Measurements from ENCODE around the gene MGA. TPM values are rescaled to one million over a fixed set of nuclear protein-coding genes. Genes with fewer than 3 reads are reported as not detected.
A peak's percentile ranks its signal among the peaks of the same experiment; 100 is the strongest.
"Not testable (repeated sequence)": the region's sequence is repeated elsewhere in the genome, so short reads cannot be mapped to it uniquely, and the experiment has no call there.

The MGA gene
- total and polyA plus RNA-seq, 9 donors: 11.0 to 57.8 (median 20.4) TPM

- Histone ChIP-seq H3K9me3 (replicated peaks; ENCODE audit: control insufficient read depth, low read depth, low read length) (no peaks in the 10 kb centered on the region), H3K36me3 (ENCODE audit: control insufficient read depth, insufficient read depth, low read length) (peaks cover 15% of the 10 kb centered on the region), H3K27me3 (ENCODE audit: control insufficient read depth, insufficient read depth, low read length) (no peaks in the 10 kb centered on the region), H3K27ac (ENCODE audit: low read length) (no peak overlapping the region), H3K4me1 (ENCODE audit: control insufficient read depth, insufficient read depth, low read length) (no peaks in the 10 kb centered on the region), H3K4me3 (ENCODE audit: low read length) (no peak overlapping the region)
- no peak for DNase-seq
- 95% methylated on average over 2 of the region's 2 CpGs for WGBS (ENCODE audit: insufficient coverage)
These were observed 38.6 kb downstream of the MGA start for GRCh38 chr15:41698779-41699178.

- Histone ChIP-seq H3K4me1 (ENCODE audit: control insufficient read depth, insufficient read depth, low read length) (no peaks in the 10 kb centered on the region), H3K27ac (ENCODE audit: low read length) (no peak overlapping the region), H3K36me3 (ENCODE audit: control insufficient read depth, insufficient read depth, low read length) (peaks cover 13% of the 10 kb centered on the region), H3K27me3 (ENCODE audit: control insufficient read depth, insufficient read depth, low read length) (no peaks in the 10 kb centered on the region), H3K9me3 (replicated peaks; ENCODE audit: control insufficient read depth, low read depth, low read length) (no peaks in the 10 kb centered on the region), H3K4me3 (ENCODE audit: low read length) (no peak overlapping the region)
- no peak for DNase-seq
These were observed 42.9 kb downstream of the MGA start for GRCh38 chr15:41703120-41703519.

GRCh38 chr15:41713047-41713446 is 52.8 kb downstream of the MGA start:
- peaks cover 26% of the 10 kb centered on the region for H3K36me3 ChIP-seq (ENCODE audit: control insufficient read depth, insufficient read depth, low read length)
- H3K4me1 ChIP-seq (ENCODE audit: control insufficient read depth, insufficient read depth, low read length): no peaks in the 10 kb centered on the region
- H3K4me3 ChIP-seq (ENCODE audit: low read length): no peak overlapping the region
- no peaks in the 10 kb centered on the region for H3K9me3 ChIP-seq (replicated peaks; ENCODE audit: control insufficient read depth, low read depth, low read length)
- 70% methylated on average over 1 of the region's 6 CpGs for WGBS (ENCODE audit: insufficient coverage)
- DNase-seq: peak; percentile 18
- H3K27me3 ChIP-seq (ENCODE audit: control insufficient read depth, insufficient read depth, low read length): no peaks in the 10 kb centered on the region
- no peak overlapping the region for H3K27ac ChIP-seq (ENCODE audit: low read length)

- DNase-seq: no peak
- peaks cover 20% of the 10 kb centered on the region for H3K36me3 ChIP-seq (ENCODE audit: control insufficient read depth, insufficient read depth, low read length)
- no peaks in the 10 kb centered on the region for H3K9me3 ChIP-seq (replicated peaks; ENCODE audit: control insufficient read depth, low read depth, low read length)
- H3K27me3 ChIP-seq (ENCODE audit: control insufficient read depth, insufficient read depth, low read length): no peaks in the 10 kb centered on the region
- H3K4me3 ChIP-seq (ENCODE audit: low read length): no peak overlapping the region
- H3K4me1 ChIP-seq (ENCODE audit: control insufficient read depth, insufficient read depth, low read length): no peaks in the 10 kb centered on the region
- H3K27ac ChIP-seq (ENCODE audit: low read length): no peak overlapping the region
- WGBS (ENCODE audit: insufficient coverage): 80% methylated on average over 2 of the region's 3 CpGs
These were observed 54.1 kb downstream of the MGA start for GRCh38 chr15:41714291-41714690.

GRCh38 chr15:41716864-41717263 is 56.7 kb downstream of the MGA start:
- Histone ChIP-seq H3K4me3 (ENCODE audit: low read length) (no peak overlapping the region), H3K27me3 (ENCODE audit: control insufficient read depth, insufficient read depth, low read length) (no peaks in the 10 kb centered on the region), H3K27ac (ENCODE audit: low read length) (no peak overlapping the region), H3K36me3 (ENCODE audit: control insufficient read depth, insufficient read depth, low read length) (peaks cover 5% of the 10 kb centered on the region), H3K4me1 (ENCODE audit: control insufficient read depth, insufficient read depth, low read length) (no peaks in the 10 kb centered on the region), H3K9me3 (replicated peaks; ENCODE audit: control insufficient read depth, low read depth, low read length) (no peaks in the 10 kb centered on the region)
- no peak for DNase-seq

GRCh38 chr15:41727143-41727542 is 66.9 kb downstream of the MGA start:
- DNase-seq: no peak
- H3K36me3 ChIP-seq (ENCODE audit: control insufficient read depth, insufficient read depth, low read length): peaks cover 8% of the 10 kb centered on the region
- H3K9me3 ChIP-seq (replicated peaks; ENCODE audit: control insufficient read depth, low read depth, low read length): no peaks in the 10 kb centered on the region
- H3K27ac ChIP-seq (ENCODE audit: low read length): no peak overlapping the region
- no CpG with 5 or more reads among the region's 3 CpGs for WGBS (ENCODE audit: insufficient coverage)
- no peaks in the 10 kb centered on the region for H3K4me1 ChIP-seq (ENCODE audit: control insufficient read depth, insufficient read depth, low read length)
- H3K4me3 ChIP-seq (ENCODE audit: low read length): no peak overlapping the region
- H3K27me3 ChIP-seq (ENCODE audit: control insufficient read depth, insufficient read depth, low read length): no peaks in the 10 kb centered on the region

GRCh38 chr15:41728061-41728460 is 67.9 kb downstream of the MGA start:
- not testable (repeated sequence) for H3K4me1 ChIP-seq (ENCODE audit: control insufficient read depth, insufficient read depth, low read length); DNase-seq; H3K27me3 ChIP-seq (ENCODE audit: control insufficient read depth, insufficient read depth, low read length); H3K9me3 ChIP-seq (replicated peaks; ENCODE audit: control insufficient read depth, low read depth, low read length); H3K4me3 ChIP-seq (ENCODE audit: low read length); H3K36me3 ChIP-seq (ENCODE audit: control insufficient read depth, insufficient read depth, low read length); H3K27ac ChIP-seq (ENCODE audit: low read length)
- WGBS (ENCODE audit: insufficient coverage): 94% methylated on average over 4 of the region's 11 CpGs

GRCh38 chr15:41730543-41730942 is 70.3 kb downstream of the MGA start:
- DNase-seq: no peak
- WGBS (ENCODE audit: insufficient coverage): no CpG with 5 or more reads among the region's 4 CpGs
- Histone ChIP-seq H3K4me3 (ENCODE audit: low read length) (no peak overlapping the region), H3K4me1 (ENCODE audit: control insufficient read depth, insufficient read depth, low read length) (no peaks in the 10 kb centered on the region), H3K9me3 (replicated peaks; ENCODE audit: control insufficient read depth, low read depth, low read length) (no peaks in the 10 kb centered on the region), H3K36me3 (ENCODE audit: control insufficient read depth, insufficient read depth, low read length) (peaks cover 16% of the 10 kb centered on the region), H3K27me3 (ENCODE audit: control insufficient read depth, insufficient read depth, low read length) (no peaks in the 10 kb centered on the region), H3K27ac (ENCODE audit: low read length) (no peak overlapping the region)

- no peaks in the 10 kb centered on the region for H3K4me1 ChIP-seq (ENCODE audit: control insufficient read depth, insufficient read depth, low read length)
- DNase-seq: no peak
- H3K27ac ChIP-seq (ENCODE audit: low read length): no peak overlapping the region
- WGBS (ENCODE audit: insufficient coverage): no CpG with 5 or more reads among the region's 1 CpG
- H3K27me3 ChIP-seq (ENCODE audit: control insufficient read depth, insufficient read depth, low read length): no peaks in the 10 kb centered on the region
- peaks cover 28% of the 10 kb centered on the region for H3K36me3 ChIP-seq (ENCODE audit: control insufficient read depth, insufficient read depth, low read length)
- no peaks in the 10 kb centered on the region for H3K9me3 ChIP-seq (replicated peaks; ENCODE audit: control insufficient read depth, low read depth, low read length)
- H3K4me3 ChIP-seq (ENCODE audit: low read length): no peak overlapping the region
These were observed 72.3 kb downstream of the MGA start for GRCh38 chr15:41732483-41732882.

GRCh38 chr15:41734079-41734478 is 73.9 kb downstream of the MGA start:
- Histone ChIP-seq H3K9me3 (replicated peaks; ENCODE audit: control insufficient read depth, low read depth, low read length) (no peaks in the 10 kb centered on the region), H3K27me3 (ENCODE audit: control insufficient read depth, insufficient read depth, low read length) (no peaks in the 10 kb centered on the region), H3K27ac (ENCODE audit: low read length) (no peak overlapping the region), H3K36me3 (ENCODE audit: control insufficient read depth, insufficient read depth, low read length) (peaks cover 34% of the 10 kb centered on the region), H3K4me3 (ENCODE audit: low read length) (no peak overlapping the region), H3K4me1 (ENCODE audit: control insufficient read depth, insufficient read depth, low read length) (no peaks in the 10 kb centered on the region)
- DNase-seq: no peak
- 100% methylated on average over 1 of the region's 4 CpGs for WGBS (ENCODE audit: insufficient coverage)

- Histone ChIP-seq H3K27me3 (ENCODE audit: control insufficient read depth, insufficient read depth, low read length) (no peaks in the 10 kb centered on the region), H3K27ac (ENCODE audit: low read length) (no peak overlapping the region), H3K4me1 (ENCODE audit: control insufficient read depth, insufficient read depth, low read length) (no peaks in the 10 kb centered on the region), H3K9me3 (replicated peaks; ENCODE audit: control insufficient read depth, low read depth, low read length) (no peaks in the 10 kb centered on the region), H3K4me3 (ENCODE audit: low read length) (no peak overlapping the region), H3K36me3 (ENCODE audit: control insufficient read depth, insufficient read depth, low read length) (peaks cover 32% of the 10 kb centered on the region)
- DNase-seq: no peak
- WGBS (ENCODE audit: insufficient coverage): 100% methylated on average over 1 of the region's 4 CpGs
These were observed 74.8 kb downstream of the MGA start for GRCh38 chr15:41735046-41735445.
